Activated CD4-positive, alpha-beta T cell treated with anti-CD3 and anti-CD28 coated beads, Interleukin-10, Interleukin-2, amounts not matched to agents 100 ng/mL and 50 ng/mL, durations not matched to agents 16 hours and 8 hours (primary cell): Measurements from ENCODE around the gene ASL.
"Not testable (repeated sequence)": the region's sequence is repeated elsewhere in the genome, so short reads cannot be mapped to it uniquely, and the experiment has no call there.

ENCODE experiments used
- DNase-seq: peaks from one replicate; pipeline ENCODE4 v3.0.0-alpha.2; 2020

ASL gene

DNA sequence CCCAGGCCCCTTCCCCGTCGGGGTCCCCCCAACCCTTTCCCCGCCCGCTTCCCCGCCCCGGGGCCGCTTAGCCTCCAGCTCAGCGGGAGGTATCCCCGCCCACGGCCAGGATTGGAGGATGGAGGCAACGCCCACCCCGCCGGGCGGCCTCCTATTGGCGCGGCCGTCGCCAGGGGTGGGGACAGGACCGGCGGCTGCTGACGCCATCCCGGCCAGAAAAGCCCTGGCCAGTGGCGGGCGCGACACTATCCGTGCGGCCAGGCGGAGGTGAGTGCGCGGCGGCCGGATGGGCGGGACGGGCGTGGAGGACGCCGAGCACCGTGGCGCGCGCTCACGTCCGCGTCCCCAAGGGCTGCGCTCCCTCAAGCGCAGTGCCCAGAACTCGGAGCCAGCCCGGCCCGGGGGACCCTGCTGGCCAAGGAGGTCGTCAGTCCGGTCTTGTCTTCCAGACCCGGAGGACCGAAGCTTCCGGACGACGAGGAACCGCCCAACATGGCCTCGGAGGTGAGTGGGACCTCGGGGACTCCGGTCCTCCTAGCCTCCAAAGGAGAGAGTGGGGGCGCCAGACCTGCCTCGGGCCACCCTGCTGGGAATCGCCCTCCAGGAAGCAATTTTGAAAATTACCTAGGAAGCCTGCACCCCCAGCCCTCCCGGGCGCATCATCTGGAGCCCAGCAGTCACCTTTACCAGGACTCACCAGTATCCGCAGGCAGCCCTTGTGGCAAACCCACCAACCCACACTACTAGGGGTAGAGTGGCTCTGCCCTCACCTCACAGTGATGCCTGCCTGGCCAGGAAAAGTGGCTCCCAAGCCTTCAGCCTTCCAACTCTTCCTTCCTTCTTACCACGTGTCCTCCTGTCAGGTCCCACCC is at the start of gene ASL:
Gene ASL, plus strand, starts transcription at position 230 of the 872 bp plus-strand sequence. Its CDS starts 263 bp downstream, at position 493.
- peak; percentile 94 for DNase-seq

- not testable (repeated sequence) for DNase-seq
Measured at GRCh38 chr7:66028342-66028741, 47.3 kb upstream of the ASL start.

- DNase-seq = peak; percentile 14
Measured at GRCh38 chr7:66033471-66034385, 41.9 kb upstream of the ASL start.

GRCh38 chr7:66034436-66035010 is 41.1 kb upstream of the ASL start:
- DNase-seq = not testable (repeated sequence)

GRCh38 chr7:66036382-66036781 is 39.2 kb upstream of the ASL start:
- DNase-seq = no peak

DNA sequence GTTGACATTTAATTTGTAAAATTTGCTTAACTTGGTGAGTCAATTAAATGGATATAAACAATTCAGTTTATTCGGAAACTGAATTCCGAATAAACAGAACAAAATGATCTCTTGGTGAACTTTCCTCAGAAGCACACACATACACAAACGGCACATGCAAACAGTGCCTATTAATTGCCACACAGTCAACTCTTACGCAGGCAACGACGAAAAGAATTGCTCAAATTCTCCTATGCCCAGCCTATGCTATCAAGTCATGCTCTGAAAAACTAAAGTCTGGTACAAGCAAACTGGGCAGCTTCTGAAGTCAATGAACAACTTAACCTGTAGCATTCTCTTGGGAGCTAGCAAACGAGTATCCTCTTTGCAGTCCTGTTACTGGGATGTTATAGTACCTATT is 38.8 kb upstream of the ASL start:
- no peak for DNase-seq

DNA sequence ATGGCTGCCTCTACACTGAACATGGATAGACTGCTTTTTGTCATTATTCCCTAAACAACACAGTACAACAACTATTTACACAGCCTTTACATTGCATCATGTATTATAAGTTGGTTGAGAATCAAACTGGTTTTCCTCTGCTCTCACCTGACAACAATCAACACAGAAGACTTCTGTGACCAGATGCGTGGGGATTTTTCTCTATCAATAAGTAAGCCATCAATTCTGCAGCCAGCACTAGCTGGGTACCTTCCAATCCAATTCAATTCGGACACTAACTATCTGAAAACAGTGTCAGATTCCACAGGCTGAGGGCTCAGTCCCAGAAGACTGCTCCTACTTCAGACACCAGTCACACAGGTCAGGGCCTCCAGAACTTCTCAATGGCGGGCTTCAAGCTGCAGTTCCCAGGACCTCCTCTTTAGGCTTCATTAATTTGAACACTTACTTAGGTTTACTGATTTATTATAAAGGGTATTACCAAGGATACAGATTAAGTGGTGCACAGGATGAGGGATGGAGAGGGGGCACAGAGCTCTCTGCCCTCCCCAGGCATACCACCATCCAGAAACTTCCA is 36.4 kb upstream of the ASL start:
- no peak for DNase-seq

GRCh38 chr7:66043681-66044497 is 31.7 kb upstream of the ASL start:
- peak; percentile 25 for DNase-seq

DNA sequence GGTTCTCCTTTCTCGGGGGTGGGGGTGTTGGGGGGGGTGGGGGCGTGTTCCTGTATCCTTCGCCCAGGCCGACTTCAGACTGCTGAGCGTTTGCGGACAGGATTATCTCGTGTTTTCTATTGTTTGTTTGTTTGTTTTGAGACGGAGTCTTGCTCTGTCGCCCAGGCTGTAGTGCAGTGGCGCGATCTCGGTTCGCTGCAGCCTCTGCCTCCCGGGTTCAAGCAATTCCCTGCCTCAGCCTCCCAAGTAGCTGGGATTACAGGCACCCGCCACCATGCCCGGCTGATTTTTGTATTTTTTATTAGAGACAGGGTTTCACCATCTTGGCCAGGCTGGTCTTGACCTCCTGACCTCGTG is 31.1 kb upstream of the ASL start:
- not testable (repeated sequence) for DNase-seq

GRCh38 chr7:66047426-66047825 is 28.2 kb upstream of the ASL start:
- no peak for DNase-seq

- not testable (repeated sequence) for DNase-seq
Measured at GRCh38 chr7:66049886-66050285, 25.7 kb upstream of the ASL start.

- no peak for DNase-seq
Measured at GRCh38 chr7:66050337-66050957, 25.2 kb upstream of the ASL start.

- DNase-seq = no peak
Measured at GRCh38 chr7:66050990-66051448, 24.6 kb upstream of the ASL start.

DNA sequence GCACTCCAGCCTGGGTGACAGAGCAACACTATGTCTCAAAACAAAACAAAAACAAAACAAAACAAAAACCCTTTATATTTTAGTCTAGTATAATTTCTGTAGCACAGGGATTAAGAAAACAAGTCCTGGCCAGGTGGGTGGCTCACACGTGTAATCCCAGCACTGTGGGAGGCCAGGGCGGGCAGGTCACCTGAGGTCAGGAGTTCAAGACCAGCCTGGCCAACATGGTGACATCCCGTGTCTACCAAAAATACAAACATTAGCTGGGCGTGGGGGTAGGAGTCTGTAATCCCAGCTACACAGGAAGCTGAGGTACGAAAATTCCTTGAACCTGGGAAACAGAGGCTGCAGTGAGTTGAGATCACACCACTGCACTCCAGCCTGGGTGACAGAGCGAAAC is 23.2 kb upstream of the ASL start:
- no peak for DNase-seq

DNA sequence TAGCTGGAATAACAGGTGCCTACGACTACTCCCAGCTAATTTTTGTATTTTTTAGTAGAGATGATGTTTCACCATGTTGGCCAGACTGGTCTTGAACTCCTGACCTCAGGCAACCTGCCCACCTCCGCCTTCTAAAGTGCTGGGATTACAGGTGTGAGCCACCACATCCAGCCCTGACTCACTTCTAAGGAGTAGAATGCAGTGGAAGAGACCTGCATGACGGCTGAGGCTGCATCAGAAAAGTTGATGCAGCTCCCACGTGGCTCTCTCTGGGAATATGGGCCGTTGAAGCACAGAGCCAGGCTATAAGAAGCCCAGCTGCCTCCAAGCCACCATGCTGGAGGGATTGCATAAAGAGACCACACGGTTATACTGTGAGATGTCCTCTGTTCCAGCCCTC is 21.6 kb upstream of the ASL start:
- DNase-seq = peak; percentile 18

DNA sequence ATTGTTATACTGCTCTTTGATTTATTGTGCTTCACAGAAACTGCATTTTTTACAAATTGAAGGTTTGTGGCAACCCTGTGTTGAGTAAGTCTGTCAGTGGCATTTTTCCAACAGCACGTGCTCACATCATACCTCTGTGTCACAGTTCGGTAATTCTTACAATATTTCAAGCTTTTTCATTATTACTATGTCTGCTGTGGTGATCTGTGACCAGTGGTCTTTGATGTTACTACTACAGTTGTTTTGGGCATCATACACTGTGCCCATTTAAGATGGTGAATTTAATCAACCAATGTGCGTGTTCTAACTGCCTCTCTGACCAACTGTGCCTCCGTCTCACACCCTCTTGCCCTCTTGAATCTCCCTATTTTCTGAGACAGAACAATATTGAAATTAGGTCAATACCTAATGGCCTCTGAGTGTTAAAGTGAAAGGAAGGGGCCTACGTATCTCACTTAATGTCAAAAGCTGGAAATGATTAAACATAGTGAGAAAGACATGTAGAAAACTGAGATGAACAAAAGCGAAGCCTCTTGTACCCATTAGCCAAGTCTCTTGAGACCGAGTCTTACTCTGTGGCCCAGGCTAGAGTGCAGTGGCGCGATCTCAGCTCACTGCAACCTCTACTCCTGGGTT is 20.2 kb upstream of the ASL start:
- peak; percentile 30 for DNase-seq

DNA sequence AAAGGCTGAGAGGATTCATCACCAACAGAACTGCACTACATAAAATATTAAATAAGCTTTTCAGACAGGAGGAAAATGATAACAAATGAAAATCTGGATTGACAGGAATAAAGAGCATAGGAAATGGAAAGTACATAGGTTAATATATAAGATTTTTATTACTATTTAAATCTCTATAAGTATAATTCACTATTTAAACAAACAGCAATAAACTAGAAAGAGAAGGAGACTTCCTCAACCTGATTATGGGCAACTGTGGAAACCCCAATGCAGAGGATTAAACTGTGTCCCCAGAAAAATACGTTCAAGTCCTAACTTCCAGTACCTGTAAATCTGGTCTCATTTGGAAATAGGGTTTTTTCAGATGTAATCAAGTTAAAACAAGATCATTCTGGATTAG is 14.8 kb upstream of the ASL start:
- DNase-seq = no peak

DNA sequence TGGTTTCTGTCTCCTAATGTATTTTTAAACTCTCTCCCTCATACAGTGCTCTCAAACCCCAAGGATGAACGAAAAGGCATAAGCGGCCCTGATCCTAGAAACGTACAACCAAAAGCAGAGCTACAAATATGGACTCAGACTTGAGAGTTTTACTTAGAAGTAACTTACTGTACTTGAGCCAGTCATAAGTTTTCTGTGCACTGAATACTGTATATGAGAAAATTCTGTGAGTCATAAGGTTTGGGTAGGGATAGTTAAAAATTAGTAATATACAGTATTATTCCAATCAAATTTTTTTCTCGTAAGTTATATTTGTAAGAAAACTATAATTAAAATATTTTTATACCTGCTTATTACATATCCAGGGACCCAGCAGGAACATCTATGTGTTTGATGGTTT is 5.9 kb upstream of the ASL start:
- no peak for DNase-seq

- DNase-seq = no peak
Measured at GRCh38 chr7:66070222-66070621, 5.4 kb upstream of the ASL start.

- DNase-seq = not testable (repeated sequence)
Measured at GRCh38 chr7:66072208-66072607, 3.4 kb upstream of the ASL start.
